ENCODE measurements around the gene PLXNA1.

Gene PLXNA1

DNA sequence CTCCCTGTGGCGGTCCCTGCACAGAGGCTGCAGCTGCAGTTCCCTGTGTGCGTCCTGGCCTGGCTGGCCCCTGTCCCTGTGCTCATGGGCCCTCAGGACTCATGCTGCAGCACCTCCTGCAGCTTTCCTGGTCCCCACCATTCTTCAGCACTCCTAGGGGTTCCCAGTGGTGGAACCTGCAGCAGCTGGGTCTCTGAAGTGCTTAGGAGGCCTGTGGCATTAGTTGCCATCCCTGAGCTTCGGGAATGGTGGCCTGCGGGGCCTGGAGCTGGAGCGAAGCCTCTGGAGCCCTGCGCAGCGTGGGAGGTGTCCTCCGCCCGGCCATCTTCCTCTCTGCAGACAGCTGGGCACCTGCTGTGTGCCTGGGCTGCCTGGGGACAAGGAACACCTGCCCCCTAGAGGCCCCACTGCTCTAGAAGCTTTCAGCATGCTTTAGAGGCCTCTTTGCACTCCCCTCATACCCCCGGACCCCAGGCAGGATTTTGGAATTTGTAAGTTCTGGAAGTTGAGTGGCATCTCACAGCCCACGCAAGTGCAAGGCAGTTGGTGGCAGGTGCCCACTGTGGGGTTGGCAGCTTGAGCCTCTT, 13.1 kb downstream of the PLXNA1 start:
- Histone ChIP-seq H3K27ac (replicated peaks) (no peak overlapping the region), H3K27me3 (ENCODE audit: insufficient read depth, poor library complexity, severe bottlenecking) (no peaks in the 10 kb centered on the region), H3K4me3 (replicated peaks; ENCODE audit: insufficient read depth, low read length) (no peak overlapping the region)
- no peak for DNase-seq (ENCODE audit: low read depth in 1 of 2, low spot score in 1 of 2)
- TF ChIP-seq, protein P1, sequence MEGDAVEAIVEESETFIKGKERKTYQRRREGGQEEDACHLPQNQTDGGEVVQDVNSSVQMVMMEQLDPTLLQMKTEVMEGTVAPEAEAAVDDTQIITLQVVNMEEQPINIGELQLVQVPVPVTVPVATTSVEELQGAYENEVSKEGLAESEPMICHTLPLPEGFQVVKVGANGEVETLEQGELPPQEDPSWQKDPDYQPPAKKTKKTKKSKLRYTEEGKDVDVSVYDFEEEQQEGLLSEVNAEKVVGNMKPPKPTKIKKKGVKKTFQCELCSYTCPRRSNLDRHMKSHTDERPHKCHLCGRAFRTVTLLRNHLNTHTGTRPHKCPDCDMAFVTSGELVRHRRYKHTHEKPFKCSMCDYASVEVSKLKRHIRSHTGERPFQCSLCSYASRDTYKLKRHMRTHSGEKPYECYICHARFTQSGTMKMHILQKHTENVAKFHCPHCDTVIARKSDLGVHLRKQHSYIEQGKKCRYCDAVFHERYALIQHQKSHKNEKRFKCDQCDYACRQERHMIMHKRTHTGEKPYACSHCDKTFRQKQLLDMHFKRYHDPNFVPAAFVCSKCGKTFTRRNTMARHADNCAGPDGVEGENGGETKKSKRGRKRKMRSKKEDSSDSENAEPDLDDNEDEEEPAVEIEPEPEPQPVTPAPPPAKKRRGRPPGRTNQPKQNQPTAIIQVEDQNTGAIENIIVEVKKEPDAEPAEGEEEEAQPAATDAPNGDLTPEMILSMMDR (IDR thresholded peaks at IDR 0.05; ENCODE audit: insufficient read depth, low read length): no peak
- TF ChIP-seq GABPA (IDR thresholded peaks at IDR 0.05; ENCODE audit: low read depth): no peak
- no peak for TF ChIP-seq REST (IDR thresholded peaks at IDR 0.05; ENCODE audit: insufficient replicate concordance, low read depth)
- TF ChIP-seq POLR2AphosphoS5 (IDR thresholded peaks at IDR 0.05; ENCODE audit: low read depth): no peak
- TF ChIP-seq SPI1 (IDR thresholded peaks at IDR 0.05; ENCODE audit: borderline replicate concordance, low read depth): no peak

DNA sequence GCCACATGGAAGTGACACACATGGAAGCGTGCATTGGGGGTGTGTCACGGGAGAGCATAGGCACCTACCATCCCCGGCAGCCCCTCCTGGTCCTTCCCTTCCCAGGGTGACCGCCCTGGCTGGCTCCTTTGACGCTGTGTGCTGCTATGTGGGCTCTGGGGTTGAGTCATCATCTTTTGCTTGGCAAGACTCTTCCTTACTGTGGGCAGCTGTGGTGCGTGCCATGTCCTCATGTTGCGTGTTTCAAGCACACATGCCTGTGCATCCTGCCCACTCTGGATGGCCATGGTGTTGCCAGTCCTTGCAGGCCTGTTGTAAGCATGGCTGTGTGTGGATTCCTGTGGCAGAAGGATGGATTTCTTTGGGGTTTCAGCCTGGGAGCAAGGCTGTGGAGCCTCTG, 14.0 kb downstream of the PLXNA1 start:
- no peak for DNase-seq (ENCODE audit: low read depth in 1 of 2, low spot score in 1 of 2)
- TF ChIP-seq GABPA (IDR thresholded peaks at IDR 0.05; ENCODE audit: low read depth): no peak
- no peak for TF ChIP-seq REST (IDR thresholded peaks at IDR 0.05; ENCODE audit: insufficient replicate concordance, low read depth)
- H3K4me3 ChIP-seq (replicated peaks; ENCODE audit: insufficient read depth, low read length): no peak overlapping the region
- H3K27me3 ChIP-seq (ENCODE audit: insufficient read depth, poor library complexity, severe bottlenecking): no peaks in the 10 kb centered on the region
- H3K27ac ChIP-seq (replicated peaks): no peak overlapping the region

DNA sequence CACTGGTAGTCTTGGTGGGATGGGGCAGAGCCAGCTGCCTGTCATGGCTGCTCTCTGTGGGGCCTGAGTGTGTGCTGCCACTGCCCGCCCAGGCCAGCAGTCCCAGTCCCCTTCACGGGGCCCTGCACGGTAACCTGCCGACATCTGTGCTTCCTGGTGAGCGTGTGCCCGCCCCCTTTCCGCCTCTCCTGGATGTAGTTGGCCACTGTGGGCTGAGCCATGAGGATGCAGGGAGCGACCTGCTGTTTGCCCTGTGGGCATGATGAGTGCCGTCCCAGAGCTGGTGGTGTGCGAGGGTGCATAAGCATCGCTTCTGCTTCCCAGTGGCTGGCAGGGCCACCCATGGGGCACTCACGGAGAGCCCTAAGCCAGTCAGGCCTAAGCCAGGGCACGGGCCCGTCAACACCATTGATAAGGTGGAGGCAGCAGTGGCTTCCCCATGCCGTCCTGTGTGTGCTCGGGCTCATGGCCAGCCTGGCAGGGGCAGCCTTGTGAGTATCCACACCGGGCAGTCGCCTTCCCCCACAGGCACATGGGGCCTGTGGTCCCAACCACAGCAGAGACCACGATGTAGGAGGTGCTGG, 14.6 kb downstream of the PLXNA1 start:
- Histone ChIP-seq H3K27ac (replicated peaks) (no peak overlapping the region), H3K4me3 (replicated peaks; ENCODE audit: insufficient read depth, low read length) (no peak overlapping the region), H3K27me3 (ENCODE audit: insufficient read depth, poor library complexity, severe bottlenecking) (no peaks in the 10 kb centered on the region)
- no peak for TF ChIP-seq SPI1 (IDR thresholded peaks at IDR 0.05; ENCODE audit: borderline replicate concordance, low read depth)
- no peak for TF ChIP-seq POLR2AphosphoS5 (IDR thresholded peaks at IDR 0.05; ENCODE audit: low read depth)
- TF ChIP-seq GABPA (IDR thresholded peaks at IDR 0.05; ENCODE audit: low read depth): no peak
- TF ChIP-seq, protein P1 (IDR thresholded peaks at IDR 0.05; ENCODE audit: insufficient read depth, low read length): no peak
- TF ChIP-seq REST (IDR thresholded peaks at IDR 0.05; ENCODE audit: insufficient replicate concordance, low read depth): no peak
- DNase-seq (ENCODE audit: low read depth in 1 of 2, low spot score in 1 of 2): no peak

Data from HL-60 (cell line).